Peyer's patch (tissue), 4 donors: ENCODE data around the gene MYNN. TPM values are rescaled to one million over a fixed set of nuclear protein-coding genes. Genes with fewer than 3 reads are reported as not detected.

Experiments
- DNase-seq, 3 donors: peaks; one replicate each; pipeline ENCODE4 v3.0.0-alpha.2; 2017 to 2019
- H3K27ac ChIP-seq, 4 donors: fragments of 200-600 bp; sonication (generic); one replicate each; pipeline ENCODE4 v1.5.1; 2016 to 2019
- H3K27me3 ChIP-seq, 2 donors: fragments of 200-600 bp; sonication (generic); one replicate each; pipeline ENCODE4 v1.5.1; 2019
- H3K36me3 ChIP-seq, 3 donors: fragments of 200-600 bp; sonication (generic); one replicate each; pipeline ENCODE4 v1.5.1; 2016 to 2019
- H3K4me1 ChIP-seq, 4 donors: fragments of 200-600 bp; sonication (generic); one replicate each; pipeline ENCODE4 v1.5.1; 2016 to 2019
- H3K4me3 ChIP-seq, 4 donors: fragments of 200-600 bp; sonication (generic); 1 replicate in 3 of 4; 2 replicates in 1 of 4; pipeline ENCODE4 v1.5.1; 2016 to 2019; ENCODE audit warnings: mild to moderate bottlenecking in 1 of 4
- H3K9me3 ChIP-seq, 4 donors: fragments of 200-600 bp; sonication (generic); one replicate each; pipeline ENCODE4 v1.5.1; 2016 to 2019; ENCODE audit warnings: mild to moderate bottlenecking in 1 of 4
- CTCF ChIP-seq, 6 experiments: fragments of 450-650 bp in 4 of 6; fragments of 200-600 bp in 2 of 6; sonication (generic) in 1 of 6; IDR thresholded peaks; one replicate each; pipeline ENCODE4 v1.5.1; 2017 to 2019; ENCODE audit warnings: antibody characterized with exemption in 6 of 6, mild to moderate bottlenecking in 3 of 6, moderate library complexity in 1 of 6
- POLR2A ChIP-seq, 2 donors: fragments of 450-650 bp; IDR thresholded peaks; one replicate each; pipeline ENCODE4 v1.5.1; 2017; ENCODE audit warnings: antibody characterized with exemption in 2 of 2, mild to moderate bottlenecking in 2 of 2, moderate library complexity in 2 of 2
- total RNA-seq, 4 donors: library from RNA; depleted of rRNA; stranded (reverse); fragments of >200 nt; gene quantifications; one replicate each; pipeline ENCODE4 v1.1.0, GENCODE V29; 2016

Gene MYNN
- total RNA-seq, 4 donors from 2014 or later, result 11.2 to 19.4 (median 15.9) TPM

- TF ChIP-seq CTCF (IDR thresholded peaks at IDR 0.05) (no peak), POLR2A (IDR thresholded peaks at IDR 0.05) (no peak)
- Histone ChIP-seq H3K27me3 (no peaks in the 10 kb centered on the region), H3K27ac (no peak overlapping the region), H3K36me3 (no peaks in the 10 kb centered on the region), H3K4me3 (no peak overlapping the region), H3K4me1 (no peaks in the 10 kb centered on the region), H3K9me3 (no peaks in the 10 kb centered on the region)
- DNase-seq, result no peak
These were observed 49.8 kb downstream of the MYNN start for GRCh38 chr3:169822983-169823382.

GRCh38 chr3:169825316-169825715, 52.1 kb downstream of the MYNN start:
- Histone ChIP-seq H3K4me3 (no peak overlapping the region), H3K9me3 (no peaks in the 10 kb centered on the region), H3K27me3 (no peaks in the 10 kb centered on the region), H3K36me3 (no peaks in the 10 kb centered on the region), H3K27ac (no peak overlapping the region), H3K4me1 (no peaks in the 10 kb centered on the region)
- DNase-seq, result no peak
- no peak for TF ChIP-seq CTCF (IDR thresholded peaks at IDR 0.05)
- no peak for TF ChIP-seq POLR2A (IDR thresholded peaks at IDR 0.05)

GRCh38 chr3:169827712-169828111, 54.5 kb downstream of the MYNN start:
- Histone ChIP-seq H3K27ac (no peak overlapping the region), H3K9me3 (no peaks in the 10 kb centered on the region), H3K36me3 (no peaks in the 10 kb centered on the region), H3K27me3 (no peaks in the 10 kb centered on the region), H3K4me3 (no peak overlapping the region), H3K4me1 (no peaks in the 10 kb centered on the region)
- no peak for DNase-seq
- TF ChIP-seq CTCF (IDR thresholded peaks at IDR 0.05) (no peak), POLR2A (IDR thresholded peaks at IDR 0.05) (no peak)

GRCh38 chr3:169835533-169835932, 62.3 kb downstream of the MYNN start:
- DNase-seq, result no peak
- Histone ChIP-seq H3K9me3 (no peaks in the 10 kb centered on the region), H3K4me3 (no peak overlapping the region), H3K27ac (peak overlapping the region in 1 of 4 donors; percentile 50), H3K4me1 (no peaks in the 10 kb centered on the region), H3K27me3 (no peaks in the 10 kb centered on the region), H3K36me3 (no peaks in the 10 kb centered on the region)
- TF ChIP-seq POLR2A (IDR thresholded peaks at IDR 0.05) (no peak), CTCF (IDR thresholded peaks at IDR 0.05) (no peak)

- Histone ChIP-seq H3K27ac (peak overlapping the region in 2 of 4 donors; percentile 25 to 52), H3K4me1 (no peaks in the 10 kb centered on the region), H3K9me3 (no peaks in the 10 kb centered on the region), H3K4me3 (no peak overlapping the region), H3K36me3 (no peaks in the 10 kb centered on the region), H3K27me3 (no peaks in the 10 kb centered on the region)
- no peak for DNase-seq
- TF ChIP-seq CTCF (IDR thresholded peaks at IDR 0.05), result no peak
- no peak for TF ChIP-seq POLR2A (IDR thresholded peaks at IDR 0.05)
These were observed 63.1 kb downstream of the MYNN start for GRCh38 chr3:169836078-169836941.
